Stimulated activated CD8-positive, alpha-beta memory T cell treated with anti-CD3 and anti-CD28 coated beads, Interleukin-12 subunit alpha, Interleukin-12 subunit beta, amount 100 ng/mL, for 4 hours (primary cell): ENCODE results near the gene PYGB.

Experiments used
- DNase-seq: peaks from one replicate; pipeline ENCODE4 v3.0.0-alpha.2; 2020; ENCODE audit warnings: low read depth

The PYGB gene

GRCh38 chr20:25216199-25216945 lies 31.5 kb upstream of the PYGB start:
- DNase-seq: no peak

- DNase-seq: no peak
Measured at GRCh38 chr20:25217161-25218108, 30.4 kb upstream of the PYGB start.

GRCh38 chr20:25218109-25218486 lies 29.8 kb upstream of the PYGB start:
- DNase-seq: no peak

- DNase-seq: no peak
Measured at GRCh38 chr20:25218492-25218891, 29.4 kb upstream of the PYGB start.

GRCh38 chr20:25219365-25219764 lies 28.5 kb upstream of the PYGB start:
- no peak for DNase-seq

GRCh38 chr20:25220021-25220730 lies 27.7 kb upstream of the PYGB start:
- DNase-seq: no peak

- DNase-seq: no peak
Measured at GRCh38 chr20:25220810-25221591, 26.9 kb upstream of the PYGB start.

GRCh38 chr20:25221592-25222460 lies 26.1 kb upstream of the PYGB start:
- DNase-seq: no peak

- no peak for DNase-seq
Measured at GRCh38 chr20:25222461-25223178, 25.3 kb upstream of the PYGB start.

- DNase-seq: no peak
Measured at GRCh38 chr20:25223179-25223661, 24.7 kb upstream of the PYGB start.

- DNase-seq: no peak
Measured at GRCh38 chr20:25223765-25224720, 23.8 kb upstream of the PYGB start.

- no peak for DNase-seq
Measured at GRCh38 chr20:25224941-25225340, 22.9 kb upstream of the PYGB start.

- DNase-seq: no peak
Measured at GRCh38 chr20:25225642-25226432, 22.0 kb upstream of the PYGB start.

GRCh38 chr20:25226433-25227316 lies 21.2 kb upstream of the PYGB start:
- DNase-seq: no peak

- no peak for DNase-seq
Measured at GRCh38 chr20:25227317-25227831, 20.5 kb upstream of the PYGB start.

- DNase-seq: no peak
Measured at GRCh38 chr20:25229486-25230165, 18.3 kb upstream of the PYGB start.
